Uterus (tissue), 2 donors: Measurements from ENCODE around the gene PML.
"Not testable (repeated sequence)": the region's sequence is repeated elsewhere in the genome, so short reads cannot be mapped to it uniquely, and the experiment has no call there.

Experiments
- POLR2A ChIP-seq, 2 donors: fragments of 450-650 bp; IDR thresholded peaks; one replicate each; pipeline ENCODE4 v1.6.1; 2016; ENCODE audit warnings: antibody characterized with exemption in 2 of 2, mild to moderate bottlenecking in 1 of 2, moderate library complexity in 1 of 2
- TF ChIP-seq, protein P1 (sequence below), 4 experiments: fragments of 200-600 bp in 2 of 4; fragments of 450-650 bp in 2 of 4; sonication (generic) in 2 of 4; IDR thresholded peaks; one replicate each; pipeline ENCODE4 v1.5.1; 2016 to 2019; ENCODE audit warnings: antibody characterized with exemption in 4 of 4, mild to moderate bottlenecking in 2 of 4, moderate library complexity in 1 of 4

DNA sequence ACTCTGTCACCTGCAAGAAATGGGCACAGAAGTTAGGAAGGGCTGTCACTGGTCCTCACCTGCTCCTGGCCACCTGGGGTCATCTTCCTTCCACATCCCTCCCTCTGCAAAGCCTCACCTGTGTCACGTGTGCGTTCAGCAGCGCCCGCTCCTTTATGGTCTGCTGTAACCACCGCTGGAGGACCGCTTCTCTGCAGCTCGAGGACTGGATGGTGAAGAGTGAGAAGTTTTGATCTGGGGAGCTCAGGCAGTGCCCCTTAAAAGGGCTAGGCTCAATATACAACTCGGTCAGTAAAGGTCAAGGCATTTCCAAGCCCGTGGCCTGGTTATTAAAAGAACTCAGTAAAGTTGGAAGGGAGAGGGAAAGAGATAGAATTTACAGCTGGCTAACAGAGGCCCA lies 81.3 kb downstream of the PML start:
- TF ChIP-seq, protein P1, sequence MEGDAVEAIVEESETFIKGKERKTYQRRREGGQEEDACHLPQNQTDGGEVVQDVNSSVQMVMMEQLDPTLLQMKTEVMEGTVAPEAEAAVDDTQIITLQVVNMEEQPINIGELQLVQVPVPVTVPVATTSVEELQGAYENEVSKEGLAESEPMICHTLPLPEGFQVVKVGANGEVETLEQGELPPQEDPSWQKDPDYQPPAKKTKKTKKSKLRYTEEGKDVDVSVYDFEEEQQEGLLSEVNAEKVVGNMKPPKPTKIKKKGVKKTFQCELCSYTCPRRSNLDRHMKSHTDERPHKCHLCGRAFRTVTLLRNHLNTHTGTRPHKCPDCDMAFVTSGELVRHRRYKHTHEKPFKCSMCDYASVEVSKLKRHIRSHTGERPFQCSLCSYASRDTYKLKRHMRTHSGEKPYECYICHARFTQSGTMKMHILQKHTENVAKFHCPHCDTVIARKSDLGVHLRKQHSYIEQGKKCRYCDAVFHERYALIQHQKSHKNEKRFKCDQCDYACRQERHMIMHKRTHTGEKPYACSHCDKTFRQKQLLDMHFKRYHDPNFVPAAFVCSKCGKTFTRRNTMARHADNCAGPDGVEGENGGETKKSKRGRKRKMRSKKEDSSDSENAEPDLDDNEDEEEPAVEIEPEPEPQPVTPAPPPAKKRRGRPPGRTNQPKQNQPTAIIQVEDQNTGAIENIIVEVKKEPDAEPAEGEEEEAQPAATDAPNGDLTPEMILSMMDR (IDR thresholded peaks at IDR 0.05) = not testable (repeated sequence)
- not testable (repeated sequence) for TF ChIP-seq POLR2A (IDR thresholded peaks at IDR 0.05)
